Raji (cell line): ENCODE data around the gene SYNGR2.

Source experiments
- POLR2A ChIP-seq: IDR thresholded peaks from 2 replicates; pipeline ENCODE4 v1.6.1; 2011; ENCODE audit warnings: low read depth, low read length, control low read depth; ENCODE audit not compliant: insufficient read depth

Gene SYNGR2

GRCh38 chr17:78146881-78147280, 21.5 kb upstream of the SYNGR2 start:
- no peak for TF ChIP-seq POLR2A

- TF ChIP-seq POLR2A = peak; percentile 54
These were observed 20.9 kb upstream of the SYNGR2 start for GRCh38 chr17:78147315-78147998.

GRCh38 chr17:78148286-78149016, 19.9 kb upstream of the SYNGR2 start:
- no peak for TF ChIP-seq POLR2A

GRCh38 chr17:78151514-78152008, 16.8 kb upstream of the SYNGR2 start:
- no peak for TF ChIP-seq POLR2A

GRCh38 chr17:78154903-78155811, 13.2 kb upstream of the SYNGR2 start:
- TF ChIP-seq POLR2A = peak; percentile 32; the same call in 1 of the 2 replicates

GRCh38 chr17:78159575-78160158, 8.7 kb upstream of the SYNGR2 start:
- no peak for TF ChIP-seq POLR2A

- no peak for TF ChIP-seq POLR2A
These were observed 4.3 kb upstream of the SYNGR2 start for GRCh38 chr17:78163881-78164747.

- TF ChIP-seq POLR2A = no peak
These were observed 3.4 kb upstream of the SYNGR2 start for GRCh38 chr17:78164748-78165607.

- no peak for TF ChIP-seq POLR2A
These were observed 2.0 kb upstream of the SYNGR2 start for GRCh38 chr17:78166416-78166815.

GRCh38 chr17:78168903-78169793, 767 bp downstream of the SYNGR2 start:
- TF ChIP-seq POLR2A = no peak

- TF ChIP-seq POLR2A = no peak
These were observed 2.6 kb downstream of the SYNGR2 start for GRCh38 chr17:78170692-78171590.
